ENCODE data around the gene ZNF547.
A peak's percentile ranks its signal among the peaks of the same experiment; 100 is the strongest.
"Not testable (repeated sequence)": the region's sequence is repeated elsewhere in the genome, so short reads cannot be mapped to it uniquely, and the experiment has no call there.

Gene ZNF547

GRCh38 chr19:57366776-57367175, 3.4 kb downstream of the ZNF547 start:
- no CpG with 5 or more reads among the region's 2 CpGs for WGBS (ENCODE audit: insufficient coverage, insufficient read length)
- Histone ChIP-seq H3K4me3 (ENCODE audit: low read length) (no peak overlapping the region), H3K9me3 (ENCODE audit: control insufficient read depth, insufficient read depth, low read length) (no peaks in the 10 kb centered on the region), H3K36me3 (ENCODE audit: control insufficient read depth, insufficient read depth, low read length) (no peaks in the 10 kb centered on the region), H3K27me3 (ENCODE audit: control insufficient read depth, insufficient read depth, low read length) (no peaks in the 10 kb centered on the region), H3K4me1 (ENCODE audit: control insufficient read depth, insufficient read depth, low read length) (no peaks in the 10 kb centered on the region), H3K27ac (ENCODE audit: low read length) (no peak overlapping the region)
- no peak for DNase-seq (ENCODE audit: low read depth, low spot score)

GRCh38 chr19:57374179-57374578, 10.8 kb downstream of the ZNF547 start:
- H3K4me1 ChIP-seq (ENCODE audit: control insufficient read depth, insufficient read depth, low read length), result no peaks in the 10 kb centered on the region
- WGBS (ENCODE audit: insufficient coverage, insufficient read length), result no CpG with 5 or more reads among the region's 6 CpGs
- H3K36me3 ChIP-seq (ENCODE audit: control insufficient read depth, insufficient read depth, low read length), result peaks cover 7% of the 10 kb centered on the region
- DNase-seq (ENCODE audit: low read depth, low spot score), result no peak
- no peak overlapping the region for H3K4me3 ChIP-seq (ENCODE audit: low read length)
- peaks cover 5% of the 10 kb centered on the region for H3K9me3 ChIP-seq (ENCODE audit: control insufficient read depth, insufficient read depth, low read length)
- no peaks in the 10 kb centered on the region for H3K27me3 ChIP-seq (ENCODE audit: control insufficient read depth, insufficient read depth, low read length)
- no peak overlapping the region for H3K27ac ChIP-seq (ENCODE audit: low read length)

GRCh38 chr19:57374647-57375046, 11.3 kb downstream of the ZNF547 start:
- H3K27me3 ChIP-seq (ENCODE audit: control insufficient read depth, insufficient read depth, low read length); H3K27ac ChIP-seq (ENCODE audit: low read length); H3K4me3 ChIP-seq (ENCODE audit: low read length); H3K9me3 ChIP-seq (ENCODE audit: control insufficient read depth, insufficient read depth, low read length); DNase-seq (ENCODE audit: low read depth, low spot score); H3K36me3 ChIP-seq (ENCODE audit: control insufficient read depth, insufficient read depth, low read length); H3K4me1 ChIP-seq (ENCODE audit: control insufficient read depth, insufficient read depth, low read length): not testable (repeated sequence)
- WGBS (ENCODE audit: insufficient coverage, insufficient read length), result no CpG with 5 or more reads among the region's 2 CpGs

- H3K4me3 ChIP-seq (ENCODE audit: low read length), result no peak overlapping the region
- H3K27ac ChIP-seq (ENCODE audit: low read length), result no peak overlapping the region
- no CpG with 5 or more reads among the region's 6 CpGs for WGBS (ENCODE audit: insufficient coverage, insufficient read length)
- H3K36me3 ChIP-seq (ENCODE audit: control insufficient read depth, insufficient read depth, low read length), result peaks cover 7% of the 10 kb centered on the region
- peaks cover 5% of the 10 kb centered on the region for H3K9me3 ChIP-seq (ENCODE audit: control insufficient read depth, insufficient read depth, low read length)
- no peaks in the 10 kb centered on the region for H3K27me3 ChIP-seq (ENCODE audit: control insufficient read depth, insufficient read depth, low read length)
- no peaks in the 10 kb centered on the region for H3K4me1 ChIP-seq (ENCODE audit: control insufficient read depth, insufficient read depth, low read length)
- DNase-seq (ENCODE audit: low read depth, low spot score), result no peak
These were observed 12.8 kb downstream of the ZNF547 start for GRCh38 chr19:57376151-57376550.

GRCh38 chr19:57377498-57378146, 14.3 kb downstream of the ZNF547 start:
- Histone ChIP-seq H3K9me3 (ENCODE audit: control insufficient read depth, insufficient read depth, low read length) (peaks cover 5% of the 10 kb centered on the region), H3K27me3 (ENCODE audit: control insufficient read depth, insufficient read depth, low read length) (no peaks in the 10 kb centered on the region), H3K36me3 (ENCODE audit: control insufficient read depth, insufficient read depth, low read length) (peaks cover 6% of the 10 kb centered on the region), H3K4me1 (ENCODE audit: control insufficient read depth, insufficient read depth, low read length) (no peaks in the 10 kb centered on the region), H3K27ac (ENCODE audit: low read length) (no peak overlapping the region), H3K4me3 (ENCODE audit: low read length) (no peak overlapping the region)
- no peak for DNase-seq (ENCODE audit: low read depth, low spot score)
- WGBS (ENCODE audit: insufficient coverage, insufficient read length), result no CpG with 5 or more reads among the region's 3 CpGs

- Histone ChIP-seq H3K27ac (ENCODE audit: low read length) (no peak overlapping the region), H3K27me3 (ENCODE audit: control insufficient read depth, insufficient read depth, low read length) (no peaks in the 10 kb centered on the region), H3K4me3 (ENCODE audit: low read length) (no peak overlapping the region), H3K36me3 (ENCODE audit: control insufficient read depth, insufficient read depth, low read length) (no peaks in the 10 kb centered on the region), H3K4me1 (ENCODE audit: control insufficient read depth, insufficient read depth, low read length) (no peaks in the 10 kb centered on the region), H3K9me3 (ENCODE audit: control insufficient read depth, insufficient read depth, low read length) (0 out of 2 replicates have a peak, but pooled peaks cover 2% of the 10 kb centered on the region)
- no peak for DNase-seq (ENCODE audit: low read depth, low spot score)
These were observed 17.6 kb downstream of the ZNF547 start for GRCh38 chr19:57380923-57381322.

GRCh38 chr19:57382806-57383488, 19.6 kb downstream of the ZNF547 start:
- no peaks in the 10 kb centered on the region for H3K9me3 ChIP-seq (ENCODE audit: control insufficient read depth, insufficient read depth, low read length)
- DNase-seq (ENCODE audit: low read depth, low spot score), result no peak
- H3K27ac ChIP-seq (ENCODE audit: low read length), result no peak overlapping the region
- H3K36me3 ChIP-seq (ENCODE audit: control insufficient read depth, insufficient read depth, low read length), result no peaks in the 10 kb centered on the region
- no peaks in the 10 kb centered on the region for H3K4me1 ChIP-seq (ENCODE audit: control insufficient read depth, insufficient read depth, low read length)
- no peaks in the 10 kb centered on the region for H3K27me3 ChIP-seq (ENCODE audit: control insufficient read depth, insufficient read depth, low read length)
- no CpG with 5 or more reads among the region's 7 CpGs for WGBS (ENCODE audit: insufficient coverage, insufficient read length)
- H3K4me3 ChIP-seq (ENCODE audit: low read length), result no peak overlapping the region

- no peak for DNase-seq (ENCODE audit: low read depth, low spot score)
- peak overlapping the region; percentile 5; the same call in 1 of the 2 replicates for H3K4me3 ChIP-seq (ENCODE audit: low read length)
- H3K4me1 ChIP-seq (ENCODE audit: control insufficient read depth, insufficient read depth, low read length), result no peaks in the 10 kb centered on the region; the same call in 1 of the 2 replicates
- H3K27ac ChIP-seq (ENCODE audit: low read length), result no peak overlapping the region
- no peaks in the 10 kb centered on the region for H3K36me3 ChIP-seq (ENCODE audit: control insufficient read depth, insufficient read depth, low read length)
- no peaks in the 10 kb centered on the region for H3K27me3 ChIP-seq (ENCODE audit: control insufficient read depth, insufficient read depth, low read length)
- WGBS (ENCODE audit: insufficient coverage, insufficient read length), result no CpG with 5 or more reads among the region's 11 CpGs
- no peaks in the 10 kb centered on the region for H3K9me3 ChIP-seq (ENCODE audit: control insufficient read depth, insufficient read depth, low read length)
These were observed 25.9 kb downstream of the ZNF547 start for GRCh38 chr19:57389194-57389729.

GRCh38 chr19:57389730-57390598, 26.6 kb downstream of the ZNF547 start, which contains the start of gene ZNF548:
ZNF548 (plus strand) TSS chr19:57389854; CDS start chr19:57390100, 246 bp downstream.
- Histone ChIP-seq H3K4me1 (ENCODE audit: control insufficient read depth, insufficient read depth, low read length) (no peaks in the 10 kb centered on the region; the same call in 1 of the 2 replicates), H3K27ac (ENCODE audit: low read length) (no peak within 1 kb of the TSS), H3K9me3 (ENCODE audit: control insufficient read depth, insufficient read depth, low read length) (no peaks in the 10 kb centered on the region), H3K36me3 (ENCODE audit: control insufficient read depth, insufficient read depth, low read length) (no peaks in the 10 kb centered on the region), H3K27me3 (ENCODE audit: control insufficient read depth, insufficient read depth, low read length) (no peaks in the 10 kb centered on the region), H3K4me3 (ENCODE audit: low read length) (peak within 1 kb of the TSS; percentile 84)
- WGBS (ENCODE audit: insufficient coverage, insufficient read length), result no CpG with 5 or more reads among the region's 50 CpGs
- DNase-seq (ENCODE audit: low read depth, low spot score), result peak; percentile 100

- H3K27ac ChIP-seq (ENCODE audit: low read length), result no peak overlapping the region
- no peak for DNase-seq (ENCODE audit: low read depth, low spot score)
- peaks cover 6% of the 10 kb centered on the region; the same call in 1 of the 2 replicates for H3K36me3 ChIP-seq (ENCODE audit: control insufficient read depth, insufficient read depth, low read length)
- WGBS (ENCODE audit: insufficient coverage, insufficient read length), result no CpG with 5 or more reads among the region's 5 CpGs
- no peaks in the 10 kb centered on the region for H3K9me3 ChIP-seq (ENCODE audit: control insufficient read depth, insufficient read depth, low read length)
- H3K4me1 ChIP-seq (ENCODE audit: control insufficient read depth, insufficient read depth, low read length), result no peaks in the 10 kb centered on the region
- H3K27me3 ChIP-seq (ENCODE audit: control insufficient read depth, insufficient read depth, low read length), result no peaks in the 10 kb centered on the region
- H3K4me3 ChIP-seq (ENCODE audit: low read length), result no peak overlapping the region
These were observed 32.4 kb downstream of the ZNF547 start for GRCh38 chr19:57395710-57396109.
